ENCODE measurements around the gene CCDC110.

- TF ChIP-seq GABPB2 (CRISPR knock-in tag; conservative IDR thresholded peaks at IDR 0.05) (no peak), GABPA (tag; conservative IDR thresholded peaks at IDR 0.05; ENCODE audit: low read depth) (no peak), POLR2AphosphoS5 (IDR thresholded peaks at IDR 0.05; ENCODE audit: control insufficient read depth, insufficient read depth, low read depth, low read length) (no peak), L3MBTL2 (IDR thresholded peaks at IDR 0.05) (no peak)
Measured at GRCh38 chr4:185470501-185471195, 885 bp downstream of the CCDC110 start.

Measured in K562 (cell line).